HG03064 (cell line): ENCODE data around the gene MLF2.
"Not testable (repeated sequence)": the region's sequence is repeated elsewhere in the genome, so short reads cannot be mapped to it uniquely, and the experiment has no call there.

Experiments used
- ATAC-seq: cut with Tn5 transposase; IDR thresholded peaks from one replicate; pipeline ENCODE4 v1.9.1; 2021; ENCODE audit warnings: low read depth; ENCODE audit not compliant: unreplicated experiment

The MLF2 gene

DNA sequence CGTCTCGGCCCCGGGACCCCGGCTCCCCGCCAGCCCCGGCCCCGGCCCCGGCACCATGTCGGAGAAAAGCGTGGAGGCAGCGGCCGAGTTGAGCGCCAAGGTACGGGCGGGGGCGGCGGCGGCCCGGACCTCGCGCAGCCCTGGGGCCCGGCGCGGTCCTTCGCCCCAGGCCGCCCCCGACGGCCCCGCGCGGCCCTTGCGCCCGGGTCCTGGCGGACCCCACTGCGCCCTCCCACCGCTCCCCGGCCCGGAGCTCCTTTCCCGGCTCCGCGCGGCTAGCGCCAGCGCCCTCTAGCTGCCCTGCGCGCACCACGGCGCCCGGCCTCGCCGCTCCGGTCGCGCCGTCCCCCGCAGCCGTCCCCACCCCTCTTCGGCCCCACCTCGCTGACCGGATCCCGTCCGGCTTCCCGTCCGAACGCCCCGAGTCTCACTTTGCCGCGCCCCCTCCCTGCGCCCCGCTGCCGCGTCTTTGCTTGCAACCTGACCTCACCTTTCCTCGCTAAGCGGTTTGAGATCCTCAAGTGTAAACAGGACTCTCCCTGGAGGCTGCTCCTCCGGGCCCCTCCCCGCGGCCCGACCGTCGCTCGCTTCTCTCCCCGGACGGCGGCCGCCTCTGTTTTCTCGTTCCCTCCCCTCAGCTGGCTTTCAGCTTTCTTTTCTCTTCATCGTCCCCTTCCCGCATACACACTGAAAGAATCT is 13.9 kb upstream of the MLF2 start:
- ATAC-seq: peak; percentile 45

DNA sequence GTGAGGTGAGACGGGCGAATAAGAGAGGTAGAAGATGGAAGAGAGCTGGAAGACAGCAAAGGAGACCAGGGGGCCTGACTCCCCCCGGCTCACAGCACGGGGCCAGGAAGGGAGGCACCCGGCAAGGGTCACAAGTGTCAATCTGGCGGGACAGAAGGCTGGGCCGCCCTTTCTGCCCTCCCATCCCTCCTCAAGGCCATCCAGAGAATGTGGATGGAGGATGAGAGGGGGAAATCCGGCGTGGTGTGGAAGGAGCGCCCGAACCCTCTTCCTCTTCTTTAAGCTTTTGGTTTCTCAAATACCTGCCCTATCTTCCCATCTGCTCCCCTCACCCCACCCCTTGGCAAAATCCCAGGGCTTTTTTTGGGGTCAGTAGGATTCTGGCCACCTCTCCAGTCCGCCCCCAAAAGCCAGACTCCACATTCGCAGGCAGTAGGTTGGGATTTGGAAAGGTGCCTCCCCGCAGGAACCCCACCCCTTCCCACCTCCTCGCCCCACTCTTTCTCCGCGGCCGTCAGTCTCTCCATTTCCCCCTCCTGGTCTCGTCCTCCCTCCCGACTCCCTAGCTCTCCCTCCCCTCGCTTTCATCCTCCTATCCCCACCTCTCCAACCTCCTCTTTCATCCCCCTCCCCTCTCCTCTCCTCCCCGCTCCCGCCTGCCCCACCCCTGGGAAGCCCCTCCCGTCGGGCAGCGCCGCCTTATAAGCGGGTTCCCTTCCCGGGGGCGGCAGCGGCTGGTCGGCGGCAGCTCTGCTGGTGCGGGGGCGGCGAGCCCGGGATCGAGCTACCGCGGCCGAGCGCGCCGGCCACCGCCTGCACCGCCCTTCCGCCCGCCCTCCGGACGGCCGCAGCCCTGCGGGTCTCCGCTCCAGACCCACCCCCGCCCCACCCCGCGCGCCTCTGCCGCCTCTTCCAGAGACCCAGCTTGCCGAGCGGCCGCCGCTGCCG is 13.0 kb upstream of the MLF2 start, which contains the start of gene PTMS:
Gene PTMS, plus strand, starts transcription at position 730 of the 948 bp plus-strand sequence. CDS start 343 bp downstream, outside the sequence.
- peak; percentile 20 for ATAC-seq

DNA sequence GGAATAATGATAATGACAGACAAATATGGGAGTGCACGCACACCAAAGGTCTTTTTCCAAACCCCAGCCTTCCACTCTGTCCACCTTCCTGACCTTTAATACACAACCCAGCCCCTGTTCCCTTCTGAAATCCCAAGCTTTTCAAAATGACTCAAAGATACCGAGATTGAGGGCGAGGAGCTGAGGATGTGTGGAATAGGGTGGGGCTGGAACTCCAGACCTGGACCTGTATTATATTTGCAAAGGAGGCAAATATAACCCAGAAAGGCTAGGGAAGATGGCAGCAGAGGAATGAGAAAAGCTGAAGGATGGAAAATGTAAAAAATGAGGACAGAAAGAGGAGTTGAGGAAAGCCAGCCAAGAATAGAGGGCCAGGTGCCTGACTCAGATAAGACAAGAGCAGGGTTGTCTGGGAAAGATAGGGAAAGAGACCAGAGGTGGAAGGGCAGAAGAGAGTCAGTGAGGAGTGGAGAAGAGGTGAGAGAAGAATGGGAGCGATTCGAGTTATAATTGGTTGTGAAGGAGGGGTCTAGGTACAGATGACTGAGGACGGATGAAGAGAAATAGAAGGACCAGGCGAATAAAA is 12.2 kb upstream of the MLF2 start:
- ATAC-seq: no peak

DNA sequence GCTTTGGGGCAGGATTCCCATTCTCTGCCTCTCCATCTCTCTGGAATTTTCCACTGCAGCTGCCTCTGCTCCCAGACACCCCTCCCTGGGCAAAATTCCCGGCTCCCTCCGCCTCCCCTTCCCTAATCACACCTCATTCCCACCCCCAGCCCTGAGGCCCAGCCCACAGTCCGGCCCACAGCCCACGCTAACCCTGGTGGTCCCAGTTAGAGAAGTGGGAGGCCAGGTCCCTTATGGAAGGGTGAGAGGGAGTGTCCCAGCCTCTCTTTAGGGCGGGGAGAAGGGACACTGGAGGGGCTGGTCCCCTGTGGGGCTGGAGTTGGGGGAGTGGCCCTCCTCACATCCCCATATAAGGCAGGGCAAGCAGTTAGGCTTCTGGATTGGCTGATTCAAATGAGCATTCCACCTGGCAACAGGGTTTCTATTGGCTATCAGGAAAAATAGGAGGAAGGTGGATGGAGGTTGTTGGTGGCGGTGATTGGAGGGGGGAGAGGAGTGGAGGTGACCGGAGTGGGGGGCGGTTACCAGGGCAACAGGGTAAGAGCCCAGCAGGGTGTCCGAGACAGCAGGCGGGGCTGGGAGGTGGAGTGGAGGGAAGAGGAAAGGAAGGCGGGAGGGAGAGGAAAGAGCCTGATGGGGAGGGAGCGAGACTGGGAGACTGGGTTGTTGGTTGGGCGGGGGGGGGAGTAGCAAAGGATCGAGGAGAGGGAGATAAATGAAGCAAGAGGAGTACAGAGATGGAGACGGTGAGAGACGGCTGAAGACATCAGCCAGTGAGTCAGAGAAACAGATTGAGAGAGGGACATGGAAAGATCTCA is 11.3 kb upstream of the MLF2 start:
- ATAC-seq: peak; percentile 59

DNA sequence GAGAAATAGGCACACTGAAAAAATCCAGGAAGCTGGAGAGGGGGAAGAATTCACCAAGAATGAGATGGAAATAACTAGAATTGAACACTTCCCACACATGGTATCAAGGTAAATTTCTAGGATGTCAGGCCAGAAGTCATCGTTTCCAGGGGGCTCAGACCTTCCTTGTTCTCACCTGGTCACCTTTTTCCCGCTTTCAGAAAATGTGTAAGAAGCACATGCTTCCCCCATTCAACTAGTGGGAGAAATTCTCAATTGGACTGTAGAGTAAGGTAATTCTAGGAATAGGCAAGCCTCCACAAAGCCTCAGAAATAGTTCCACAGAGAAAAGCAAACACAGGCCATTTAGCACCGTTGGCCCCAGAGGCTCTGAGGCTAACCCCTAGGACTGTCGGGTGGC is 10.4 kb upstream of the MLF2 start:
- no peak for ATAC-seq

DNA sequence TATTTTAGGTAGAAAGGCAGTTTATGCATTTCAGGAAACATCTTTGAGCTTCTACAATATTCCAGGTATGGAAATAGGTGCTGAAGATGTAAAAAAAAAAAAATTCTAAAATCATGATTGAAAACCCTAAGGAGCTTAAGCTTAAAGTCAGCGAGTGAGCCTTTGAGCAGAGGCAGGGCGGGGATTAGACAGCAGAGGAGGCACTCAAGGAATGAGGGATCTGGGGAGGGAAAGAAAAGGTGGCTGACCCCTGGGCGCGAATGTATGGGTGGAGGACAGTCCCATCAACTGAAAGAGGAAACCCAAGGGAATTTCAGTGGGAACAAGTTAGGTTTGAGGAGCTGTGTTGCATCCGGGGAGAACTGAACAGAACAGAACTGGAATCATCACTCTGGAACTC is 6.8 kb upstream of the MLF2 start:
- no peak for ATAC-seq

DNA sequence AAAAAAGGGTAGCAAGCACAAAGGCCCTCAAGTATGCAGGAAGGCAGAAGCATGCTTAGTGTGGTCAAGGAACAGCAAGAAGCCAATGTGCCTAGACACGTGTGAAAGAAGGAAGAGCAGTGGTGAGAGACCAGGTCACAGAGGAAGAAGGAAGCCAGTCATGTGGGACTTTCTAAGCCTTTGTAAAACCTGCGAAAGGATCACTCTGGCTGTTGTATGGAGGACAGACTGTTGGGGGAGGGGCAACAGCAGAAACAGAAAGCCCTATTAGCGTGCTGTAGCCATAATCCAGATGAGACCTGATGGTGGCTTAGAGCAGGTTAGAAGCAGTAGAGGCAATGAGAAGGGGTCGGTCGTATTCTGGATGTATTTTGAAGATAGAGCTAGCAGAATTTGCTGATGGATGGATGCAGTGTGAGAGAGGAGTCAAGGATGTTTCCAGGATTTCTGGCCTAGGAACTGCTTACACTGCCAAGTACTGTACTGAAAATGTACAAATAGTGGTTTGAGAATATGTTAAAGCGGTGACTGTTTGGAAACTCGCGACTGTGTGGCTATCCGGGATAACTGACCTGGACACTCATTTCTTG is 5.7 kb upstream of the MLF2 start:
- ATAC-seq: no peak

DNA sequence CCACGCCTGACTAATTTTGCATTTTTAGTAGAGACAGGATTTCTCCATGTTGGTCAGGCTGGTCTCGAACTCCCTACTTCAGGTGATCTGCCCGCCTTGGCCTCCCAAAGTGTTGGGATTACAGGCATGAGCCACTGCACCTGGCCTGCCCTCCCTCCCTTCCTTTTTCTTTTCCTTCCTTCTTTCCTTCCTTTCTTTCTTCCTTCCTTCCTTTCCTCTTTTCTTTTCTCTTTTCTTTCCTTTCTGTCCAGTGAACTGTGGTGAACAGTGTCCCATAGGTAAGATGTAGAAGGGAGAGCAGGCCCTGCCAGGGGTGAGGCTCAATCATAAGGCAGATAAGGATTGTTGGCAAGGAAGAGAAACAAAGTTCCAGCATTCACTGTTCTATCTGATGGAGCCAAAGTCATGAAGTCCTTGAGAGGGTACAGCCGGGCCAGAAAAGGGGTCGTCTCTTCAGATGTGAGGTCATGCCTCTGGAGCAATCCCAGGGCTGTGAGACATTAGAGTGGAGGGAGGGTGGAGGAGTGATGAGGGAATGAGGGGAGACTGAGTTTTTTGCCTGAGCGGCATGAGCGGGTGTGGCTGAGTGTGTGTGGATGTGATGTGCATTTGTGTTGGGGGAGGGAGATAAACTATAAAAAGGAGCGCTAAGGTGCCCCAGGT is 4.2 kb upstream of the MLF2 start:
- no peak for ATAC-seq

DNA sequence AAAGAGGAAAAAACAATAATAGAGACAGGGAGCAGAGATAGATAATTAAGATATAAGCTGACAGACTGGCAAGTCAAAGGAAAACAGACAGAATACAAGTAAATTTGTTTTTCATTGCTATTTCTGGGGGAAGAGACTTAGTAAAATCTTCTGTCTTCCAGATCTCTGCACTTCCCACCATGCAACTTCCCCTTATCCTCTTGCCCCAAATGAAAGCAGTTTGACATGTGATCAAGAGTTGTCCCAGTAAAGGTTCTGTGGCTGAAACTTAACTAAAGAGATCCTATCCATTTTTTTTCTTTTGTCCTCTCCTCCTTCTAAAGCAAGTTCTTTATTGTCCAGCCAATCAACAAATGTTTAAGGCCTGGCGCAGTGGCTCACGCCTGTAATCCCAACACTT is 1.5 kb upstream of the MLF2 start:
- no peak for ATAC-seq

DNA sequence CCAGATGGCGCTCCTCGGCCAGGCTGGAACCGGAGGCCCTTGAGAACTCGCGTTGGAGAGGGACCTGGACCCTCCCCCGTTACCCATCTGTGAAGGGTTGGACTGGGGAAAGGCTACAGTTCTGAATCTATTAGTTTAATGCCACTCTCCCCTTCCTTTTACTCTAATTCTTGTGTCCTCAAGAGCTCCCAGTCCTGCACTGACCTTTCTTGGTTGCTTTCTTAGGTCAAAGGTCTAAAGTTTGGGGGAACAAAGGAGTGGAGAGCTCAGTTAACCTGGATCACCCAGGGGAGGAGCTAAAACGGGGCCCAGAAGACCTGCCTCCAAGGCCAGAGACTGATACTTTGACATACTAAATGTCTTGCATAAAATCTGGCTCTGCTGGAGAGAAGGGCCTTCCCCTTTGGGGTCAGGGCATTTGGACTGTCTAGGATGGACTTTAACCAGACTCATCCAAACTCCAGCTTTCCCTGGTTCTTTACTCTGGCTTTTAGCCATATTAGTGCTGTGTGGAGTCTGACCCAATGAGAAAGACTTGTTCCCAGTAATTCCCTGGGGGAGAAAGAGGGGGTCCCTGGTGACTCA is 923 bp upstream of the MLF2 start:
- no peak for ATAC-seq

DNA sequence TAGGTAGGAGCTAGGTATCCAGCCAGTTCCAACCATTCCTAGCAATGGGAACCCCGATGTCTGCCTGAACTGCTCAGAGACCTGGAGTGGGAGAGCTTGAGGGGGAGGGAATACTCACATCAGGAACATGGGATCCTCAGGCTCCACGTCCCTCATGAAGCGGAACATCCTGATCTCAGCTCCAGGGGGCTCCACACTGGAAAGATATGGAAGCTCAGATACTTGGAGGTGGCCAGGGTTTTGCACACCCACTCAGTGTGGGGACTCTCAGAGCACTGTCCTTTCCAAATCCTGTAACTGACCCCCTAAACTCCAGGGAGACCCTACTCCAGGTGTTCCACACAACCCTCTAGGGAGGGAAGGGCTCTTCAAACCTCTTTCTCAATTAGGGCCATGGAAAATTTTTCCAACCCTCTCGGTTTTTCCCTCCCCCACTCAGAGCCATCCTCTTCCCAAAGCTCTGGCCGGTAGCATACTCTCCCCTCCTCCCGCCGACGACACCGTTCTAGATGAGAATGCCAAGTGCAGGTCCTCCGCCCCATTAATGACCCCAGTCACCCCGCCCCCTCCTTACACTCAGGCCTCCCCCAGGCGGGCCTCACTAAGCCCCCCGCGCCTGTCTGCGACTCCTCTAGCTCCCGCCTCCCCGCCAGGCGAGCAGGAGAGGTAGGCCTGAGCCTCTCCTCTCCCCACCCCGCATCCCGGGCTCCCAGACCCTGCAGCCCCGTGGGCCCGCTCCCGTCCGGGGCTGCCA is 597 bp downstream of the MLF2 start:
- peak; percentile 20 for ATAC-seq

DNA sequence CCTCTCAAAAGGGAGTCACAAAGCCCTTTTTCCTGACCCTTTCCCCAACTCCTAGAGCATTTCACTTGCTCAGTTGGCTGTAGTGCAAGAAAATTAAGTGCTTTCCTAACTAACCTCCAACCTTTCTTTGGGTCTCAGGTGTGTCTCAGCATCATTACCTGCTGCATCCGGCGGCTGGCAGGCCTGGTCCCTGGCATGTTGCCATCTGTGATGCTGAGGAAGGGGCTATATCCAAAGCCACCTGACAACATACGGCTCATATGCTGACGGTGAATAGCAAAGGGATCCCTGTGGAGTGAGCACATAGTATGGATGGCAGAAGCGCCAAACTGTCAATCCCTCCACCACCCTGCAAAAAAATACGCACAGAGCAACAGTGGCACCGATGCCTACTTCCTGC is 1.2 kb downstream of the MLF2 start:
- ATAC-seq: no peak

DNA sequence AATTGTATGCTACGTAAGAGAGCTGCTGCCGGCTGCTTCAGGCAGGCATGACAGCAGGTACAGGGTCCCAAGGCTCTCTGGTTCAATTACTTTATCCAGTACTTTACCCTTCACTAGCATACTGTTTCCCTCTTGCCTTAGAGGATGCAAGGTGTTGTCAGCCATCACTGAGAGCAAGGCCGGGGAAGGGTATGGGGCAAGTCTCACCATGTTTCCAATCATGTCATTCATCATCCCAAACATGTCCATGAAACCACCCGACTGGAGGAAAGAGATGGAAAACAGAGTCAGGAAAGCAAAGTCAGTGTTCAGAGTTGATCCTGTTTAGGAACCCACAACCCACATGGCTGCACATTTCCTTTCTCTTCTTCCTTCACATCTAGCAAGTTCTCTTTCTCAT is 2.4 kb downstream of the MLF2 start:
- ATAC-seq: no peak

DNA sequence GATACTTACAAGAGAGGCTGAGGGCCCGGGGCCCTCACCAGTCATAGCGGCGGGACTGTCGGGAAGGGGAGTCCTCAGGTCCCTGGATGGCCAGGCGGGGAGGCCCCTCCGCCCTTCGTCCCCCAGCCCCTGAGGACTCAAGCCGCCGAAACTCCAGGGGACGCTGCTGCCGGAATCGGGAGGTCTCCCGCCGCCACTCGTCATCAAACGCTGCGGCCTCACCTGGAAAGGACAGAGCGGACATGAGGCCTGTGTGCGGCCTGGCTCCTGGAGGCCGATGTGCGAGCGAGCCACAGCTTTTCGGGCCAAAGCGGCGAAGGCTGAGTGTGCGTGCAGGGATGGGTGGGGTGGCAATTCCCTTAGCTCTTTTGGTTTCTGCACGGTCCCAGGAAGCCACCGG is 4.2 kb downstream of the MLF2 start:
- ATAC-seq: no peak

DNA sequence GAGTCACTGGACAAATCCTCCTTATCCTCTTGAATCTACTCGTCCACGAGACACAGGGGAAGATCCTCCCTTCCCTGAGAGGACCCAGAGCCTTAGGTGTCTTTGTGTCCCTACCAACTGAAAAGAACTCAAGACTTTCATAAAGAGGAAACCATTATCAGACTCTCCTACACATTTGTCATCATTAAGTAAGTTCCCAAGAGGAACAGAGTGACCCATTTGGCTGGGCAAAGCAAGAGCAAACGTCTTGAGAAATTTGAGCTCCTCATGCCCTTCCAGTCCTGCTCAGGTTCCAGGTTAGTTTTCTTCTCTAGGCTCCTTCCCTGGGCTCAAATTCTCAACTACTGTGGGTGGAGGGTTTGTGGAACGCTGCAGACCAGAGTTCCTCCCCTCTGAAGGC is 5.7 kb downstream of the MLF2 start:
- ATAC-seq: no peak

DNA sequence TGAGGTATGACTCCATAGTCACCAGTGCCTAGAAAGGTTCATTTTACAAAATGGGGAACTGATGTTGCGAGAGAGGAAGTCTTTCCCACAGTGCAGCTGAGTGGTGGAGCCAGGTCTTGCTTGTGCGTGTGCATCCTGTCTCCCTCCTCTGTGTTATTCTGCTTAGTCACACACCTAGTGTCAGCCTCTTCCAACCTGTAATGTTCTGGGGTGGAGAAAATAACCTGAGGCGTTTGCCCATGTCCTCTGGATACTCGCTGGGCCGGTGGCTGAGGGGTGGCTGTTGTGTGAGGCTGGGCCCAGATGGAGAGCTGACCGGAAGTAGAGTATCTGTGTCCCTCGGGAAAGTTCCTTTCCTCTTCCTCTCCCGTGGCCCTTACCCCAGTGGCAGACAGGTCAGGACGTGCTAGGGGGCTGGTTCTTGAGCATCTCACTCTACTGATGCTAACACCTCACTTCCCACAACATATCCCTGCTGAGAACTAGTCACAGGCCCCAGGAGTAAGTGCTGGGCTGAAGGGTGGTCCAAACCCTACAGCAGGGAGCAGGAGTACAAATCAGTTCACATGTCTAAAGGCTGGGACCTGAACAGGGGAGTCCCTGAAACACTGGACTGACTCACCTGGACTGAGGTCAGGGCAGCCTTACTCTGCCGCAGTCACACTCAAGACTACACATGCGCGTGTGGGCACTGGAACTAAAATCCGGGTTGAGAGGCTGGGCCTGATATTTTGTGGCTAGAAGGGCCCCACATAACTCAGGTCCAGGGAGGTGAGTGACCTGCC is 7.0 kb downstream of the MLF2 start:
- no peak for ATAC-seq

DNA sequence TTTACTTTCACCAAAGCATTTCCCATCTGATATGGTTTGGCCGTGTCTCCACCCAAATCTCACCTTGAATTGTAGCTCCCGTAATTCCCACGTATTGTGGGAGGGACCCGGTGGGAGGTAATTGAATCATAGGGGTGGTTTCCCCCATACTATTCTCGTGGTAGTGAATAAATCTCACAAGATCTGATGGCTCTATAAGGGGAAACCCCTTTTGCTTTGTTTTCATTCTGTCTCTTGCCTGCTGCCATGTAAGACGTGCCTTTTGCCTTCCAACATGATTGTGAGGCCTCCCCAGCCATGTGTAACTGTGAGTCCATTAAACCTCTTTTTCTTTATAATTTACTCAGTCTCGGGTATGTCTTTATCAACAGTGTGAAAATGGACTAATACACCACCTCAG is 9.6 kb downstream of the MLF2 start:
- not testable (repeated sequence) for ATAC-seq

DNA sequence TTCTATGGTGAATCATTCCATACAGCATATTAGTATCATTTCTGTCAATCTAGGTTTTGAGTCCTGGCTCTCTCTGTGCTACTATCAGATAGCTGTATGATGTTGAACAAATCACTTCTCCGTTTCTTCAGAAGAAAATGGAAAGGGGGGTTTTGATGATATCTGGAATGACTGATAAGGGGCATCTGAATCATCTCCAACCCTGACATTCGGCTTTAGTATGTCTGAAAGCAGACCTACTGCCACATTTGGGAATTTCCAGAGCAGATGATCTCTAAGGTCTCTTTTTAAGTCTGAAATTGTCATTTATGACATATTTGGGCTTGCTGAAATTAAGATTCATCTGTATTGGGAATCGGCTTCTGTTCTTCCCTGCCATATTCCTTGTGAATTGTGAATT is 10.1 kb downstream of the MLF2 start:
- ATAC-seq: no peak
